Measurements from ENCODE around the gene HDAC11.

DNA sequence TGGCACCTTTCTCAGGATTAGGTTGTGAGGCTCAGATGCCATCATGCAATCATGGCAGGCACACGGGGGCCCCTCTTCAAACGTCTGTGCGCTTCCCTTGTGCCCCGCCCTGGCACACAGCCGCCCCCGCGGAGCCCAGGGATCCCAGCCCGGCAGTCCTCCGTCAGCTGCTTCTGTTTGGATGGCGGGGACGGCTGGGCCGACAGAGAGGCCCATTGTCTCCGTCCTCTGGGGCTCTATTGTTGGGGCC is 849 bp upstream of the HDAC11 start:
- TF ChIP-seq EZH2 (IDR thresholded peaks at IDR 0.05; ENCODE audit: insufficient read depth, poor library complexity, severe bottlenecking) = no peak
- TF ChIP-seq EZH2phosphoT487 (IDR thresholded peaks at IDR 0.05; ENCODE audit: insufficient read depth, low read depth) = no peak

Data from GM23248 (cell line).